ENCODE measurements around the gene HGFAC.

GRCh38 chr4:3484057-3484973, 42.5 kb downstream of the HGFAC start:
- TF ChIP-seq MBD4 (IDR thresholded peaks at IDR 0.05; ENCODE audit: borderline replicate concordance, low read length) (no peak), SCMH1 (CRISPR knock-in tag; IDR thresholded peaks at IDR 0.05; ENCODE audit: borderline replicate concordance) (no peak), ZNF549 (CRISPR knock-in tag; IDR thresholded peaks at IDR 0.05) (no peak), NPAS2 (CRISPR knock-in tag; IDR thresholded peaks at IDR 0.05; ENCODE audit: borderline replicate concordance) (no peak), ARNT (IDR thresholded peaks at IDR 0.05) (no peak), PCBP2 (optimal IDR thresholded peaks at IDR 0.05; ENCODE audit: low read depth, low read length, poor library complexity, severe bottlenecking) (no peak), SETDB1 (CRISPR knock-in tag; IDR thresholded peaks at IDR 0.05; ENCODE audit: borderline replicate concordance) (no peak), ZNF335 (CRISPR knock-in tag; IDR thresholded peaks at IDR 0.05) (no peak), ZNF639 (CRISPR knock-in tag; conservative IDR thresholded peaks at IDR 0.05) (no peak)
- TF ChIP-seq, protein P1, sequence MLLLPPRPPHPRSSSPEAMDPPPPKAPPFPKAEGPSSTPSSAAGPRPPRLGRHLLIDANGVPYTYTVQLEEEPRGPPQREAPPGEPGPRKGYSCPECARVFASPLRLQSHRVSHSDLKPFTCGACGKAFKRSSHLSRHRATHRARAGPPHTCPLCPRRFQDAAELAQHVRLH (CRISPR knock-in tag; IDR thresholded peaks at IDR 0.05; ENCODE audit: borderline replicate concordance, low read depth) = no peak

Data from HepG2 (cell line).